ENCODE measurements around the gene ATP6V0A4.
A peak's percentile ranks its signal among the peaks of the same experiment; 100 is the strongest.
"Not testable (repeated sequence)": the region's sequence is repeated elsewhere in the genome, so short reads cannot be mapped to it uniquely, and the experiment has no call there.

Gene ATP6V0A4

GRCh38 chr7:138801256-138801655, 3.3 kb upstream of the ATP6V0A4 start:
- no peak for DNase-seq

- DNase-seq = no peak
Observed at GRCh38 chr7:138799336-138800000, 1.5 kb upstream of the ATP6V0A4 start.

GRCh38 chr7:138798836-138799235, 840 bp upstream of the ATP6V0A4 start:
- DNase-seq = no peak

- not testable (repeated sequence) for DNase-seq
Observed at GRCh38 chr7:138797046-138797445, 950 bp downstream of the ATP6V0A4 start.

- no peak for DNase-seq
Observed at GRCh38 chr7:138796038-138796615, 1.9 kb downstream of the ATP6V0A4 start.

- no peak for DNase-seq
Observed at GRCh38 chr7:138785587-138786437, 12.2 kb downstream of the ATP6V0A4 start.

GRCh38 chr7:138784692-138785091, 13.3 kb downstream of the ATP6V0A4 start:
- DNase-seq = no peak

- DNase-seq = no peak
Observed at GRCh38 chr7:138781004-138781403, 17.0 kb downstream of the ATP6V0A4 start.

GRCh38 chr7:138776166-138776833, 21.7 kb downstream of the ATP6V0A4 start:
- no peak for DNase-seq

- DNase-seq = no peak
Observed at GRCh38 chr7:138773817-138774216, 24.2 kb downstream of the ATP6V0A4 start.

- no peak for DNase-seq
Observed at GRCh38 chr7:138773176-138773575, 24.8 kb downstream of the ATP6V0A4 start.

GRCh38 chr7:138770904-138771303, 27.1 kb downstream of the ATP6V0A4 start:
- no peak for DNase-seq

GRCh38 chr7:138768241-138768640, 29.8 kb downstream of the ATP6V0A4 start:
- DNase-seq = no peak

GRCh38 chr7:138756591-138757242, 41.3 kb downstream of the ATP6V0A4 start:
- peak; percentile 33 for DNase-seq

- DNase-seq = no peak
Observed at GRCh38 chr7:138755842-138756590, 42.0 kb downstream of the ATP6V0A4 start.

GRCh38 chr7:138755331-138755747, 42.7 kb downstream of the ATP6V0A4 start:
- no peak for DNase-seq

GRCh38 chr7:138753610-138754009, 44.4 kb downstream of the ATP6V0A4 start:
- DNase-seq = peak; percentile 28

- no peak for DNase-seq
Observed at GRCh38 chr7:138753150-138753518, 44.9 kb downstream of the ATP6V0A4 start.

- peak; percentile 97 for DNase-seq
Observed at GRCh38 chr7:138752518-138753149, 45.4 kb downstream of the ATP6V0A4 start.

- no peak for DNase-seq
Observed at GRCh38 chr7:138750901-138751464, 47.0 kb downstream of the ATP6V0A4 start.

- no peak for DNase-seq
Observed at GRCh38 chr7:138750473-138750872, 47.5 kb downstream of the ATP6V0A4 start.

Data from activated CD4-positive, alpha-beta T cell treated with anti-CD3 and anti-CD28 coated beads, Interleukin-10, Interleukin-2, amounts not matched to agents 100 ng/mL and 50 ng/mL, durations not matched to agents 16 hours and 8 hours (primary cell).